ENCODE results near the gene PLXNB3. TPM values are rescaled to one million over a fixed set of nuclear protein-coding genes. Genes with fewer than 3 reads are reported as not detected.

PLXNB3 gene
- total RNA-seq, 1 donor, result 3.1 TPM

- TF ChIP-seq CTCF (IDR thresholded peaks at IDR 0.05; ENCODE audit: insufficient read depth, low read length), result no peak
- DNase-seq (ENCODE audit: low read depth), result no peak
- no peak overlapping the region for H3K4me3 ChIP-seq (ENCODE audit: low read depth, low read length)
These were observed 38.5 kb downstream of the PLXNB3 start for GRCh38 chrX:153802513-153803045.

- DNase-seq (ENCODE audit: low read depth), result no peak
- TF ChIP-seq CTCF (IDR thresholded peaks at IDR 0.05; ENCODE audit: insufficient read depth, low read length), result no peak
- no peak overlapping the region for H3K4me3 ChIP-seq (ENCODE audit: low read depth, low read length)
These were observed 39.4 kb downstream of the PLXNB3 start for GRCh38 chrX:153803211-153804099.

- no peak for TF ChIP-seq CTCF (IDR thresholded peaks at IDR 0.05; ENCODE audit: insufficient read depth, low read length)
- no peak for DNase-seq (ENCODE audit: low read depth)
- no peak overlapping the region for H3K4me3 ChIP-seq (ENCODE audit: low read depth, low read length)
These were observed 40.1 kb downstream of the PLXNB3 start for GRCh38 chrX:153804100-153804595.

DNA sequence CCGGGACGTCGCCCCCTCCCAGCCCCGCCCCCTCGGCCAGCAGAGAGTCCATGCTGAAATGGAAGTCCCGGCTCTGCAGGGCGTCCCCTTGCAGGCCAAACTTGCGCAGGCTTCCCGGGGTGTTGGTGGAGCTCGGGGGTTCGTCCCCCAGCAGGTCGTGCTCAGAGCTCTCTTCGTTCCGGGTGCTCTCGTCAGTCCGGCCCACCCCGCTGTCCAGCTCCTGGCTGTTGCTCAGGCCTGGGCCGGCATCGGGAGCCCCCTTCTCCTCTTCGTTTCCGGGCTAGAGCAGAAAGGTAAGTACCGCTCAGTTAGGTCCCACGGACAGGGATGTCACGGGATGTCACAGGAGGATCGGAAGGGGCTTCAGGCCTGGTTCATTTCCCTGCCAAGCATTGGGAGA, 40.6 kb downstream of the PLXNB3 start:
- H3K4me3 ChIP-seq (ENCODE audit: low read depth, low read length), result no peak overlapping the region
- no peak for TF ChIP-seq CTCF (IDR thresholded peaks at IDR 0.05; ENCODE audit: insufficient read depth, low read length)
- DNase-seq (ENCODE audit: low read depth), result no peak

DNA sequence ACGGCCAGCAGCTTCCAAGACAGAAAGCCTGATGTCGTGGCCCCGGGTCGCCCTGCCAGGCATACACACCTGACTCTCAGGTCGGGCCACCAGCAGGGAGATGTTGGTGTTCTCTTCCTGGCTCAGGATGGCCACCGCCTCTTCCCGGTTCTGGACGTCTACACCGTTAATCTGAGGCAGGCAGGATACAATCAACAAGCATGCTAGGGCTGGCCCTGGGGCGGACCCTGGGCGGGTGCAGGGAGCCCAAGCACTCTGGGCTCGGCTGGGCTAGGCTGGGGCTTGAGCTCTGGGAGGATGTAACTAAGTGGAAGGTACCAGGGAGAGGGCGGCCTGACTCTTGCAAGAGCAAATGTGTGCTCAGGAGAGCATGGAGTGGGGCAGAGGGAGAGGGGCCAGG, 41.4 kb downstream of the PLXNB3 start:
- no peak for DNase-seq (ENCODE audit: low read depth)
- H3K4me3 ChIP-seq (ENCODE audit: low read depth, low read length), result no peak overlapping the region
- no peak for TF ChIP-seq CTCF (IDR thresholded peaks at IDR 0.05; ENCODE audit: insufficient read depth, low read length)

DNA sequence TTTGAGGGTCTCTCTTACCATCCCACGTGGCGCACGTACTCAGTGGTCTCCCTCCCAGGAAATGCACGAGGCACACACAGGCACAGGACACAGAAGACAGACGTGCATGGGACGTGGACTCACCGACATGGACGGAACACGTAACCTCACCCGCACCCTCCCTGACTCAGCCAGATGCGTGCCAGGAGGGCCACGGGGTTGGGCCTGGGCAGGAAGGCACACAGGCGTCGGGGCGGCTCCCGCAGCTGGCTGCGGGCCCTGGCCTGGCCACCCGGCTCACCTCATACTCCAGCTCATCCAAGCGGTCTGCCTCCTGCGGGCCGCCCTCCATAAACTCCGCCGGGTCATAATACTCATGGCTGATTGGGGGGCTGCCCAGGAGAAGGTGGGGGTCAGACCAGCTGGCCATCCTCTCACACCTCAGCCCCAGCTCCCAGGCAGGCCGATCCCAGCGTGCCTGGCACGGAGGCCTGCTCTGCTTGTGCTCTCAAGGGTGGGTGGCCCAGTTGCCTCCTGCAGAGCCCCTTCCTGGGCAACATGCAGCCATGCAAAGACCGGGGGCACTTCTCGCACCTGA, 43.0 kb downstream of the PLXNB3 start:
- TF ChIP-seq CTCF (IDR thresholded peaks at IDR 0.05; ENCODE audit: insufficient read depth, low read length), result no peak
- no peak overlapping the region for H3K4me3 ChIP-seq (ENCODE audit: low read depth, low read length)
- no peak for DNase-seq (ENCODE audit: low read depth)

All from fibroblast of the aortic adventitia (primary cell).